GM12878 (cell line): ENCODE data around the gene DHRS1. TPM values are rescaled to one million over a fixed set of nuclear protein-coding genes. Genes with fewer than 3 reads are reported as not detected.

Experiments used
- ATAC-seq: fragments of 200-7000 bp; cut with Tn5 transposase; 3 replicates; pipeline ENCODE4 v1.9.1; 2020; ENCODE audit warnings: mild to moderate bottlenecking, moderate library complexity
- BruUV-seq: library from RNA; stranded (reverse); fragments of 400-500 nt; replicated peaks from 2 replicates; lab custom pipeline; 2021; lab: Mats Ljungman, UMichigan
- CTCF ChIA-PET: fragments of 300-600 bp; sonication (Branson Sonifier 250); formaldehyde crosslinking; extraction: SDS; loops from one replicate; lab custom pipeline; 2021; ENCODE audit warnings: inconsistent platforms; lab: Yijun Ruan, JAX
- POLR2A ChIA-PET: fragments of 350-600 bp; formaldehyde crosslinking; extraction: SDS; loops from one replicate; lab custom pipeline; 2021; ENCODE audit warnings: inconsistent platforms; lab: Charles Lee
- RAD21 ChIA-PET: fragments of 300-600 bp; sonication (Branson Sonifier 250); formaldehyde crosslinking; loops from one replicate; lab custom pipeline; 2023; ENCODE audit warnings: antibody characterized with exemption; ENCODE audit not compliant: unreplicated experiment; lab: Charles Lee
- SMC1A ChIA-PET: fragments of 300-600 bp; sonication (Branson Sonifier 250); formaldehyde crosslinking; loops from one replicate; lab custom pipeline; 2023; ENCODE audit not compliant: unreplicated experiment, uncharacterized antibody; lab: Charles Lee
- DNase-seq: peaks from one replicate; pipeline ENCODE4 v3.0.0-alpha.2; 2011; ENCODE audit warnings: low read depth, low spot score
- FAIRE-seq: peaks from 3 replicates; lab custom pipeline; 2011; peaks lifted over from hg19 to GRCh38; lab: Jason Lieb, UNC
- H2AFZ ChIP-seq: 2 replicates; pipeline ENCODE4 v1.6.0; 2011; ENCODE audit warnings: low read depth, low read length, control low read depth; ENCODE audit not compliant: control insufficient read depth
- H3K27ac ChIP-seq: 2 replicates; pipeline ENCODE4 v1.5.1; 2011; ENCODE audit warnings: control low read depth; ENCODE audit not compliant: control insufficient read depth, insufficient read depth
- H3K27me3 ChIP-seq, 2 experiments: replicated peaks in 1 of 2; 2 replicates each; pipeline versions ENCODE4 v1.6.0 to v1.6.1; 2011; ENCODE audit warnings: low read length in 1 of 2; ENCODE audit not compliant: control insufficient read depth in 2 of 2, insufficient read depth in 2 of 2
- H3K36me3 ChIP-seq, 2 experiments: 2 replicates each; pipeline ENCODE4 v1.5.1; 2011; ENCODE audit warnings: low read length in 1 of 2; ENCODE audit not compliant: control insufficient read depth in 2 of 2, insufficient read depth in 2 of 2
- H3K4me1 ChIP-seq: 2 replicates; pipeline ENCODE4 v1.6.1; 2011; ENCODE audit warnings: mild to moderate bottlenecking, low read length, moderate library complexity, mixed read lengths; ENCODE audit not compliant: control insufficient read depth, insufficient read depth
- H3K4me2 ChIP-seq: 2 replicates; pipeline ENCODE4 v1.6.0; 2011; ENCODE audit warnings: control low read depth; ENCODE audit not compliant: control insufficient read depth, insufficient read depth
- H3K4me3 ChIP-seq: fragments of 200-600 bp; sonication (generic); 2 replicates; pipeline ENCODE4 v1.5.1; 2016
- H3K79me2 ChIP-seq: 2 replicates; pipeline ENCODE4 v1.6.0; 2011; ENCODE audit warnings: low read length; ENCODE audit not compliant: control insufficient read depth, insufficient read depth
- H3K9ac ChIP-seq: 2 replicates; pipeline ENCODE4 v1.8.0; 2011; ENCODE audit warnings: low read length, control low read depth, mixed read lengths; ENCODE audit not compliant: control insufficient read depth, insufficient read depth
- H3K9me3 ChIP-seq: replicated peaks from 3 replicates; pipeline ENCODE4 v1.5.1; 2011; ENCODE audit warnings: mild to moderate bottlenecking, low read length; ENCODE audit not compliant: control insufficient read depth, insufficient read depth
- H4K20me1 ChIP-seq: 2 replicates; pipeline ENCODE4 v1.6.0; 2011; ENCODE audit not compliant: control insufficient read depth, insufficient read depth
- ATF7 ChIP-seq: fragments of 450-650 bp; IDR thresholded peaks from 2 replicates; pipeline ENCODE4 v1.6.1; 2016; ENCODE audit warnings: low read depth, mild to moderate bottlenecking
- CBX5 ChIP-seq: sonication (generic); IDR thresholded peaks from 2 replicates; pipeline ENCODE4 v1.6.1; 2016; ENCODE audit warnings: low read depth, moderate library complexity, mild to moderate bottlenecking, inconsistent platforms
- DPF2 ChIP-seq: fragments of 450-650 bp; IDR thresholded peaks from 2 replicates; pipeline ENCODE4 v1.6.1; 2017; ENCODE audit warnings: mild to moderate bottlenecking
- GABPA ChIP-seq: IDR thresholded peaks from 2 replicates; pipeline ENCODE4 v1.6.1; 2014; ENCODE audit warnings: antibody characterized with exemption, low read depth, mild to moderate bottlenecking, inconsistent platforms
- IKZF2 ChIP-seq, 2 experiments: fragments of 450-650 bp; IDR thresholded peaks; 2 replicates each; pipeline ENCODE4 v1.6.1; 2017; ENCODE audit warnings: mild to moderate bottlenecking in 2 of 2, moderate library complexity in 2 of 2
- POU2F2 ChIP-seq: IDR thresholded peaks from 3 replicates; pipeline ENCODE4 v1.6.1; 2011; ENCODE audit warnings: low read depth, mild to moderate bottlenecking, low read length, borderline replicate concordance
- RELB ChIP-seq: fragments of 450-650 bp; IDR thresholded peaks from 2 replicates; pipeline ENCODE4 v1.6.1; 2017; ENCODE audit warnings: low read depth, mild to moderate bottlenecking, moderate library complexity
- ZNF274 ChIP-seq: IDR thresholded peaks from one replicate; pipeline ENCODE4 v1.8.0; 2011; ENCODE audit not compliant: insufficient read length, insufficient read depth
- WGBS: methylation state at CpG from one replicate; pipeline ENCODE4 v1.1.6; 2016; ENCODE audit warnings: low lambda C conversion rate; ENCODE audit not compliant: insufficient replicate concordance, insufficient coverage; ENCODE audit errors: missing lambda C conversion rate; 5-methylcytosine and 5-hydroxymethylcytosine counted together
- in situ Hi-C: fragments of 300-500 bp; cut with MboI; formaldehyde crosslinking; loops from 9 replicates; pipeline ENCODE4 v1.14.3; 2018; ENCODE audit warnings: mixed read lengths
- intact Hi-C: fragments of 100-400 bp; cut with micrococcal nuclease; formaldehyde crosslinking; loops from one replicate; pipeline ENCODE4 v1.14.2; 2022; ENCODE audit not compliant: unreplicated experiment
- polyA plus RNA-seq, 11 experiments: library from polyadenylated mRNA; depleted of rRNA in 4 of 11; unstranded in 6 of 11; stranded (reverse) in 5 of 11; fragments of >200 nt; fragmentation: Nextera tagmentation in 4 of 11; fragmentation: Illumina TruSeq in 1 of 11; extraction: Ambion mirVana in 4 of 11; extraction: Trizol in 1 of 11; gene quantifications; 1 replicate in 1 of 11; 2 replicates in 10 of 11; pipeline versions ENCODE4 v1.2.1 to v1.2.3, GENCODE V29; 2011 to 2016; ENCODE audit warnings: inconsistent platforms in 2 of 11, missing spikeins in 2 of 11, low read depth in 1 of 11
- total RNA-seq, 4 experiments: library from RNA; depleted of rRNA in 3 of 4; stranded (reverse); fragments of >200 nt in 3 of 4; fragmentation: Illumina TruSeq in 1 of 4; extraction: Trizol in 1 of 4; gene quantifications; 2 replicates each; pipeline versions ENCODE4 v1.2.1 to v1.2.3, GENCODE V29; 2013 to 2021
- TF ChIP-seq, protein P1 (sequence below): fragments of 450-650 bp; IDR thresholded peaks from 2 replicates; pipeline ENCODE4 v1.6.1; 2018; ENCODE audit warnings: mild to moderate bottlenecking, low read depth, moderate library complexity; ENCODE audit not compliant: partially characterized antibody
- TF ChIP-seq, protein P2 (sequence below): IDR thresholded peaks from 2 replicates; pipeline ENCODE4 v1.6.1; 2011; ENCODE audit warnings: low read depth, low read length, improper control_type of control experiment, borderline replicate concordance

The DHRS1 gene
- total and polyA plus RNA-seq, 10 of the 15 experiments (the other 5 are each of a cell fraction or from before 2014, with no cell fraction given) = 12.1 to 45.0 (median 25.7) TPM

DNA sequence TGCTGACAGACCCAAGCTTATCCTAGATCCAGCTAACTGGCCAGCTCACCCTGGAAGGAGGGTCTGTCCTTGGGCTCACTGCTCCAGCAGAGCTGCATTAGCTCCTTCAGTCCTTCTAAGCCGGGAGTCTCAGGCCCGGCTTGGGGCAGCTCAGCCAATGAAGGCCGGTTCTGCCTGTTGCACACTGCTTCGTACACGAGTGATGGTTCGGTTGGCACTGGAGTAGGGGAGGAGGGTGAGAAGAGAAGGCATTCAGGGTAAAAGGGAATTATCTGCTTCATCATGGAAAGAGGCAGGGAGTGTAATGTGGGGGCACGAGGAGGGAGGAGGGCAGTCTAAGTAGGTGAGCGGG is 38.2 kb upstream of the DHRS1 start:
- no peak overlapping the region for H3K4me3 ChIP-seq
- H3K4me1 ChIP-seq = peaks cover 18% of the 10 kb centered on the region
- ChIA-PET RAD21 (interaction anchor here (5.7 kb wide), 1 partner anchor 93 kb away, joined by 45 read pairs; the partner anchor contains the start of genes CBLN3 and KHNYN), SMC1A (interaction anchor here (1.2 to 7.7 kb wide), 3 partner anchors 10 to 96 kb away, joined by 3 to 73 read pairs (median 8); partner anchors contain the start of gene KHNYN), CTCF (interaction anchor here (1.5 to 16.6 kb wide), 4 partner anchors 28 to 102 kb away, joined by 3 to 452 read pairs (median 116); partner anchors contain the start of genes CBLN3, KHNYN and SDR39U1), POLR2A (interaction anchor here (1.9 kb wide), 1 partner anchor 24 kb away, joined by 5 read pairs; no protein-coding TSS in a partner anchor)
- no peak for ATAC-seq
- DNase-seq = no peak
- 74% methylated on average over 8 of the region's 8 CpGs for WGBS
- no peak for FAIRE-seq
- intact Hi-C loops = no loop called here
- H3K9me3 ChIP-seq = no peaks in the 10 kb centered on the region
- H3K4me2 ChIP-seq = no peak overlapping the region
- H2AFZ ChIP-seq = no peak overlapping the region
- H3K27ac ChIP-seq = no peak overlapping the region
- H3K27me3 ChIP-seq = peaks cover under 1 to 12% of the 10 kb centered on the region in 2 experiments; a peak in 3 of 4 replicates
- no TSS peak for BruUV-seq
- in situ Hi-C loops = no loop called here
- no peaks in the 10 kb centered on the region for H3K79me2 ChIP-seq
- H3K9ac ChIP-seq = no peak overlapping the region
- no peaks in the 10 kb centered on the region for H4K20me1 ChIP-seq
- no peak for TF ChIP-seq ZNF274
- no peak for TF ChIP-seq POU2F2
- TF ChIP-seq GABPA = no peak
- TF ChIP-seq, protein P1, sequence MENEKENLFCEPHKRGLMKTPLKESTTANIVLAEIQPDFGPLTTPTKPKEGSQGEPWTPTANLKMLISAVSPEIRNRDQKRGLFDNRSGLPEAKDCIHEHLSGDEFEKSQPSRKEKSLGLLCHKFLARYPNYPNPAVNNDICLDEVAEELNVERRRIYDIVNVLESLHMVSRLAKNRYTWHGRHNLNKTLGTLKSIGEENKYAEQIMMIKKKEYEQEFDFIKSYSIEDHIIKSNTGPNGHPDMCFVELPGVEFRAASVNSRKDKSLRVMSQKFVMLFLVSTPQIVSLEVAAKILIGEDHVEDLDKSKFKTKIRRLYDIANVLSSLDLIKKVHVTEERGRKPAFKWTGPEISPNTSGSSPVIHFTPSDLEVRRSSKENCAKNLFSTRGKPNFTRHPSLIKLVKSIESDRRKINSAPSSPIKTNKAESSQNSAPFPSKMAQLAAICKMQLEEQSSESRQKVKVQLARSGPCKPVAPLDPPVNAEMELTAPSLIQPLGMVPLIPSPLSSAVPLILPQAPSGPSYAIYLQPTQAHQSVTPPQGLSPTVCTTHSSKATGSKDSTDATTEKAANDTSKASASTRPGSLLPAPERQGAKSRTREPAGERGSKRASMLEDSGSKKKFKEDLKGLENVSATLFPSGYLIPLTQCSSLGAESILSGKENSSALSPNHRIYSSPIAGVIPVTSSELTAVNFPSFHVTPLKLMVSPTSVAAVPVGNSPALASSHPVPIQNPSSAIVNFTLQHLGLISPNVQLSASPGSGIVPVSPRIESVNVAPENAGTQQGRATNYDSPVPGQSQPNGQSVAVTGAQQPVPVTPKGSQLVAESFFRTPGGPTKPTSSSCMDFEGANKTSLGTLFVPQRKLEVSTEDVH = no peak
- TF ChIP-seq, protein P2, sequence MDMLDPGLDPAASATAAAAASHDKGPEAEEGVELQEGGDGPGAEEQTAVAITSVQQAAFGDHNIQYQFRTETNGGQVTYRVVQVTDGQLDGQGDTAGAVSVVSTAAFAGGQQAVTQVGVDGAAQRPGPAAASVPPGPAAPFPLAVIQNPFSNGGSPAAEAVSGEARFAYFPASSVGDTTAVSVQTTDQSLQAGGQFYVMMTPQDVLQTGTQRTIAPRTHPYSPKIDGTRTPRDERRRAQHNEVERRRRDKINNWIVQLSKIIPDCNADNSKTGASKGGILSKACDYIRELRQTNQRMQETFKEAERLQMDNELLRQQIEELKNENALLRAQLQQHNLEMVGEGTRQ = no peak
- TF ChIP-seq CBX5 = no peak
- no peak for TF ChIP-seq RELB
- TF ChIP-seq IKZF2 (IDR thresholded peaks at IDR 0.05) = no peak
- no peak for TF ChIP-seq DPF2
- TF ChIP-seq ATF7 = no peak
- no peaks in the 10 kb centered on the region; a peak in 1 of 4 replicates for H3K36me3 ChIP-seq
